Dermis microvascular lymphatic vessel endothelial cell (primary cell): ENCODE results near the gene TAAR2. TPM values are rescaled to one million over a fixed set of nuclear protein-coding genes. Genes with fewer than 3 reads are reported as not detected.
"Not testable (repeated sequence)": the region's sequence is repeated elsewhere in the genome, so short reads cannot be mapped to it uniquely, and the experiment has no call there.

Source experiments
- DNase-seq, 2 donors: peaks; one replicate each; pipeline versions ENCODE4 v3.0.0 to v3.0.0-alpha.2; 2010; ENCODE audit warnings: low read depth in 2 of 2
- total RNA-seq: library from RNA; depleted of rRNA; stranded (reverse); fragments of >200 nt; gene quantifications from 2 replicates; pipeline ENCODE4 v1.2.1, GENCODE V29; 2014

TAAR2 gene
- total RNA-seq, 1 donor from 2014 or later = not detected

DNA sequence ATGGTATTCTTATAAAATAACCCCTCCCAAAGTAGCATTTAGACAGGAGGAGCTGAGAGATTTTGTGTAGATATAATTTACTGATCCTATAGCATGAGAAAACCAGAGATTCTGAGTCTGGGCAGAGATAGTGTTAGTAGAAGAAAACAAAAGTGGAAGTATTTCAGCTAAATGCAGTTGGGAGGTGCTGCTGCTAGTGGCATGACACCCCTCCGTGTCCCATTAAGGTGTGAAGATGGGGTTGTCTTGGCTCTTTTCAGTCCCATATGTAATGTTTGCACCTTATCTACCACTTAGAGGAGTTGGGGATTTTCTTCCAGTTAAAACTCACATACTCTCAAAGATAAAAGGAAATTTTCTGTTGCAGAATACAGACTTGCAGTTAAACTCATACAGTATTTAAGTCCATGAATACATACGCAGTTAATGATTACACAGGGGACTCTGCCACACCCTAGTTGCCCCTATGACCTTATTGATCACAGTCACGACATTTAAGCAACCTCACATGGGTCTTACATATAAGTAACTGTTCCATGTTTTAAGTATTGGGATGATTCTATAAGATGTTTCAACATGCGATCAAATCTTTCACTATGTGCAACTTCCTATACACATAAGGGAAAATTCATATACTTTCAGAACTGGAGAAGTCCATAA is 11.5 kb downstream of the TAAR2 start:
- DNase-seq = no peak

DNA sequence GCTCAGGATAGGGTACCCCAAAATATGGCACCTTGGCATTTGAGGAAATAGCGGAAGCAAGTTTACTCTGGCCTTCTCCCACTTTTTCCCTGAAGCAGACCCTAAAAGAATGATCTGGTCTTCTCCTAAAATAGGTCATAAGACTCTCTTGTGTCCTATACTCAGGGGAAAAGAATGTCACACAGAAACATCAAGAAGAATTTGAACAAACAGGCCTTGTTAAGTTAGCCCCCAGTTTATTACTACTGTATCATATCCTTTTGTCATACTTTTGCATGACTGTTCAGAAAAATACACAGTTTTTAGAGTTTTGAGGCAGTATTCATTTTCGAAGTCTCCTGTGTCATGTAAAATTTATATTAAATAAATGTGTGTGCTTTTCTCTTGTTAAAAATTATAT is 12.5 kb downstream of the TAAR2 start:
- DNase-seq = no peak

DNA sequence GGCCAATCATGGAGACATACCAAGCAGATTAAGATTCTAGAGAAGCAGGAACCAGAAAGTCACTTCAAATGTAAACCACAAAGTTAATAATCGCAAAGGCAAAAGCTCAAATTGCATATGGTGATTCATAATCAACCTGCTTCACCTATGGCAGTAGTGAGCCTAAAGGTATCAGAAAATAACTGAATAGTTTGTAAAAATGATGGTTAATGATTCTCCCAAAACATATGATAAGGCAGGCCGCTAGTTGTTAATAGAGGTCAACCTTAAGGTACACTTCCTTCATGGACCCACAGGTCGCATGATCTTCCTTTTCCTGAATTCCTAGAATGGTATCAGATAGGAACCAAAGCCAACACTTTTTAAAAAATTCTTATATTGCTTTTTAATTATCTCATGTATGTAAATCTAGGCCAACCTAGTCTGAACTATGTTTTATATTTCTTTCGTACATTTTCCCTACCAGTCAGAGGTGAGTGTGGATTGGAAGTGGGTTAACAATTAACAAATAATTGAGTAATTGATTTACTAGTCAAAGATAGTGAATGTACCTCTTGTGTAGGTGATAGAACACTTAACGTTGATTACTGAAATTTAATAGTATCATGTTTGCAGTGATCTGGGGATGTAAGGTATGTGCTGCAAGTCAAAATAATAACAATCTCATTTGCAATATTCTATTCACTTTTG is 16.4 kb downstream of the TAAR2 start:
- no peak for DNase-seq

DNA sequence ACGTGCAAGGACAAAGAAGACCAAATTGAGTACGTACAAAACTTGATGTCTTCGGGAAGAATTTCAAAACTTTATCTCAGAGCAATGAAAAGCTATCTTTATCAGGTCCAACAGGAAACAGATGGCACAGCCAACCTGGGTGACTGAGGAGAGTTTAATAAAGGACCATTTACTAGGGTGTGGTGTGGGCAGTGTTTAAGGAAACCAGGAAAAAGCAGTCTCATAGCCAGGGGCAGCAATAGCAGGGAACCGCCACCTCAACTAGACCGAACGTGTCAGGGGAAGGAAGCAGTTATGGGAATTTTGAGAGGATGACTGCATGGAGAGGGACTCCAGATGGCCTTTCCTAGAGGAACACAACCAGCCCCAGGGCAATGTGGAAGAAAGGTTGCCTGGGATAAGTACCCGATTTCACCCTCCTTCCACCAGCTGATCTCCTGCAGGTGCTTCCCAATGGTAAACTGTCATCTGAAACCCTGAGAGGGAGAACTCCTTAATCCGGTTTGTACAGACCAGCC is 19.4 kb downstream of the TAAR2 start:
- no peak for DNase-seq

DNA sequence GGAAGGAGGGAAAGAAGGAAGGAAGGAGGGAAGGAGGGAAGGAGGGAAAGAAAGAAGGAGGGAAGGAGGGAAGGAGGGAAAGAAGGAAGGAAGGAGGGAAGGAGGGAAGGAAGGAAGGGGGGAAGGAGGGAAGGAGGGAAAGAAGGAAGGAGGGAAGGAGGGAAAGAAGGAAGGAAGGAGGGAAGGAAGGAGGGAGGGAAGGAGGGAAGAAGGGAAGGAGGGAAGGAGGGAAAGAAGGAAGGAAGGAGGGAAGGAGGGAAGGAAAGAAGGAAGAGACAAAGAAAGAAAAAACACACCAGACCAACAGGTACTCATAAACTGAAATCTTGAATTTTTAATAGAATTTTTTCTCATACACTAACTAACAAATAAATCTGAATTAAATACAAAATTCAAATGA is 23.2 kb downstream of the TAAR2 start:
- not testable (repeated sequence) for DNase-seq

DNA sequence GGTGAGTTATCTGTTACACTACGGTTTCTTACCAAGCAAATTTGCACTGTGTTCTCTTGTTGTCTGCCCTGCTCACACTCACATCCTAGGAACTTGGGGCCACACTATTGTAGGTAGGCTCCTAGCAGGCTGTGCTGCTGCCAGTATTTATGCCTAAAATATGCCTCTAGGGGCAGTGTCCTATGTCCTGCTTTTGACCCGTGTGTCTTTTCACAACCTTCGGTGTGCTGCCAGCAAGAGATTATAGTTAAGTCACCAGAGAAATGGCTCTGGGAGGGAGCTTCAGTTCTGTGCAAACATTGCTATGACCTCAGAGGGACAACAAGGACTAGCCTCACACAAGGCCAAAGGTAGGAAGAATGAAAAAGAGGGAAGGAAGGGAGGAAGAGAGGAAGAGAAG is 25.6 kb downstream of the TAAR2 start:
- DNase-seq = no peak

DNA sequence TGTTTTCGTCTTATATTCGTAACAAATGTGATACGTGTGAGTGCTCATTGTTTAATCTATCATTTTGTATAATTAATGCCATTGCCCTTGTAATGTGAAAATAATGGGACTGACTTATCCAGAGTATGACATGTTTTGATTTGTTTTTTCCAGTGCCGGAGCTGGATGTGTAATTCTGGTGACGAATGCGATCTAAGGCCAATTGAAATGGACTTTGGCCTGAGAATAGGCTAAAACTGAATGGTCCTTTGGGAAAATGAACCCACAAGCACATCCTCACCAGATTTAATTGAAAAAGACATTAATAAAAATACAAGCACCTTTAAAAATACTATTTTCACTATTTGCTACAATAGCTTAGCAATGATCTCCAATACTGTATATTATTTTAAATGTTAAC is 27.9 kb downstream of the TAAR2 start:
- DNase-seq = no peak

DNA sequence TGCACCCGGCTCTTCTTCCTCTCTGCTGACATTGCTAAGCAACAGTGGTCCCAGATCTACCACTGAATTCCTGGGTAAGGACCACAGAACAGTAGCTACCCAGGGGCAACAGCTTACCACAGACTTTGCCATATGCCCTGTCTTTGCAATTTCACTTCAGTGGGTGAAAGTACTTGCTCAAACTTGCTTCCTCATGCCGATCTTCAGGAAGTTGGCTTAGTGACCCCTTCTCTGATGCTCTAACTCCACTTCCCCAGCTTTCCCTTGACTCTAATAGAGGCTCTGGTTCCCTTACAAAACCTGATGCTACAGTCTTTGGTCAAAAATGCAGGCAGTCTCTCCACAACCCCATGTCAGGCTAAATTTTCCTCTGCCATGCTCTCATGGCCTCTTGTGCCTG is 31.2 kb downstream of the TAAR2 start:
- no peak for DNase-seq

DNA sequence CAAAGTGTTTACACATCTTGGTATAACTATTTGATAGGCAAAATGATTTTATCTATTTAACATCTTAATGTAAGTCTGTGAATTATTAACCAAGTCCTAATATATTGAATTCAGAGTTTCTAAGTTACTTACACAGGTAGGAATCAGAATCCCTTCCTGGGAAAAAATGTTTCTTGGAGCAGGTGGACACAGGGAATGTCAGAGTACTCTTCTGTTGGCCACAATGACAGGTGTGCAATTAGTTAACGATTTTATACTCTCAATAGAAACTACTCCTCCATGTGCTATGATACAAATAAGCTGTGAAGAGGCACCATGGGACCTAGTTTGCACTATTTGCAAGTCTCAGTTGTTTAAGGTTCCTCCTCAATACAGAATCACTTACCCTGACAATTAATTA is 33.7 kb downstream of the TAAR2 start:
- DNase-seq = no peak

DNA sequence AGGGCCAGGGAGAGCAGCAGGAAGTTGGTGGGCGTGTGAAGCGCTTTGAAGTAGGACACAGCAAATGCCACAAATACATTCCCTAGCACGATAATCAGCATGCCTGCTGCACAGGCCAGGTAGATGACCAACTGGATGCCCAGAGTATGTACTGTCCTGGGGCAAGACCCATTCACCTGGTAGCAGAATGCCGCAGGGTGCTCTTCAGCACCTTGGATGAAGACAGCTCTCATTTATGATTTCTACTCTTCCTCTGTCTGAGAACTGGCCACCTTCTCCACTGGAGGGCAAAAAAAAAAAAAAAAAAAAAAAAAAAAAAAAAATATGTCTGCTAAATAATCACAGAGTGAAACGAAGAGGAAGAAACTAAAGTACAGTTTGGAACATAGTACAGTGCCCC is 34.6 kb downstream of the TAAR2 start, which contains the start of gene TAAR5:
TSS of gene TAAR5 (minus strand) at position 288 of the 400 bp plus-strand sequence. CDS start at position 233, 55 bp downstream.
- no peak for DNase-seq

DNA sequence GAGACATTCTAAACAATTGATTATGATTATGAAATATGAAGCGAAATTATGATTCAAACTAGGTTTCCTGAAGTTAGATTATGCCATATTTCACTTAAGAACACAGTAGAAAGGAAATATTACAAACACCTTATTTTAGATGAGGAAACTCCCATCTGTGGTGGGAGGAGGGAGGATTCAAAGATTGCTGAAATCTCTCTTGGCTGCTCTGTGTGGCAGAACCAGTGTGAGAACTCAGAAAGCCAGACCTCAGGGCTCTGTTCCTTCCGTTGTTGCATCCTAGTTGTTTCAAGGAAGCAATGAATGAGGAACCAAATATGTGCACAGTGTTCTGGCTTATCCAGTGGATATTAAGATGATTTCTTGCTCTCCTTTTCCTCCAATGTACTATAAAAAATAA is 36.7 kb downstream of the TAAR2 start:
- DNase-seq = no peak

DNA sequence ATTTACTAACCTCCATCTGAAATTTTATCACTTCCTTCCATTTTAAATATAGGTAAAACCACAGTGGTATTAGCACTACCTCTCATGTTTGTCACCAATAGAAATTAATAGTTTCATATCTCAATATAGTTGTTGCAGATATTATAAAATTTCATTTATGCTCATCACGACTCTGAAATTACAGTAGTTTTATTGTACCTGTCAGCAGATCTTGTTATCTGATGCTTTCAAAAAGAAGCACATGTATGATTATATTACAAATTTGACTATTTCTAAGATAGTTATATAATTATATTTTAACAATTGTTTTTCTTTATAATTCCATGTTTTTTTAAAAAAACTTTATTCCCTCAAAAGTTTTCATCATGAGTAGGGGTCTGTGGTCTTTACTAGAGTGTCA is 39.4 kb downstream of the TAAR2 start:
- no peak for DNase-seq

DNA sequence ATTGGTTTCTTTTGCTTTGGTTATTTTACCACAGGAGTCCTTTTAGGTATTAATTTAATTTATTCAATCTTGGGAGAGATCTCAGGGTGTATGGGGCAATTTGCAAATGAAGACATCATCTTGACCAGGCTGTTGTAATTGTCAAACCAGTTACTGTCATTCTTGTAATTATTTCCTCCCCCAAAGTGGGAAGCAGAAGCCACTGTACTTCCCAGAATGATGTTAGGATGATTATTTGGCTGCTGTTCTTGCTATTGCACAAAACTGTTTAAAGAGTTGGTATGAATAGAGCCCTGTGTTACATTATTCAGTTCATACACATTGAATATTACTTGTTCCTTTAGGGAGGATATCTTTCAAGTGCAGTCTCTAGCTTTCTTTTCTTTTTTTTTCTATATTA is 52.3 kb downstream of the TAAR2 start:
- no peak for DNase-seq

DNA sequence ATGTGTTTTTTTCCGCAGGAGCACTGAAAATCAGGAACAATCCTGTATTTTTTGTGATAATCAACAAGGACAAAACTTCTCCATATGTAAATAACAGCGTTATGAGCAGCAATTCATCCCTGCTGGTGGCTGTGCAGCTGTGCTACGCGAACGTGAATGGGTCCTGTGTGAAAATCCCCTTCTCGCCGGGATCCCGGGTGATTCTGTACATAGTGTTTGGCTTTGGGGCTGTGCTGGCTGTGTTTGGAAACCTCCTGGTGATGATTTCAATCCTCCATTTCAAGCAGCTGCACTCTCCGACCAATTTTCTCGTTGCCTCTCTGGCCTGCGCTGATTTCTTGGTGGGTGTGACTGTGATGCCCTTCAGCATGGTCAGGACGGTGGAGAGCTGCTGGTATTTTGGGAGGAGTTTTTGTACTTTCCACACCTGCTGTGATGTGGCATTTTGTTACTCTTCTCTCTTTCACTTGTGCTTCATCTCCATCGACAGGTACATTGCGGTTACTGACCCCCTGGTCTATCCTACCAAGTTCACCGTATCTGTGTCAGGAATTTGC is 53.8 kb downstream of the TAAR2 start, which contains the start of gene TAAR6:
TSS of gene TAAR6 (plus strand) at position 102 of the 557 bp plus-strand sequence. CDS start at position 102, 0 bp downstream.
- no peak for DNase-seq

DNA sequence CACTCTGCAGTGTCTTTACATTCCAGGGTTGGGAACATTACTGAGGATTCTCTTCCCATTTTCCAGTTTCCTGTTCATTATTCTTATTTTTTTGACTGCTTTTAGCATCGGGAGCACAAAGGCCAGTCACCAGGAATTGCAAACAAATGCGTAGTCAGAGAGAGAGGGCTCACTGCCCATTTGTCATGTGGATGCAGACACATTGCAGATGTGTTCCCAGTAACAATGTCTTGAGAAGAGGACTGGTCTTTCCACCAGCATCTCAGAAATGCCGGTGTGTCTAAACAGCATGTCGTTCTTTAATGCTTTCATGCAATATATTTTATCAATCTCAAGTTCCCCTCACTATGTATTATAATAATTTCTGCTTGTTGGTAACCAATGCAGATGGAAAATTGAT is 54.9 kb downstream of the TAAR2 start:
- no peak for DNase-seq

DNA sequence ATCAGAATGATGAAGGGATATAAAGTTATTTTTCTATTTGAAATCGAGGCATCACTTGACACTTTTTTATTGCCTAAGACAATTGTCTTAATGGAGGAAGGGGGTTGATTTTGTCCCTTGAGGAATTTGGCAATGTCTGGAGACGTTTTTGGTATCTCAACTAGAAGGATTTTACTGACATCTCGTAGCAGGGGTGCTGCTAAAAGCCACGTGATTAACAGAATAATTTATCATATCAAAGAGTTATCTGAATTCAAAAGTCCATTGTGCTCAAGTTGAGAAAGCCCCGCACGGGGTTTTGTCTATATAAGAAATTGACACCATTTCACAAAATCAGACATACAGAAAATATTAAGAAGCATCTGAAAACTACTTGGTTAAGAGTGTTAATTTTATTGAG is 55.5 kb downstream of the TAAR2 start:
- no peak for DNase-seq

DNA sequence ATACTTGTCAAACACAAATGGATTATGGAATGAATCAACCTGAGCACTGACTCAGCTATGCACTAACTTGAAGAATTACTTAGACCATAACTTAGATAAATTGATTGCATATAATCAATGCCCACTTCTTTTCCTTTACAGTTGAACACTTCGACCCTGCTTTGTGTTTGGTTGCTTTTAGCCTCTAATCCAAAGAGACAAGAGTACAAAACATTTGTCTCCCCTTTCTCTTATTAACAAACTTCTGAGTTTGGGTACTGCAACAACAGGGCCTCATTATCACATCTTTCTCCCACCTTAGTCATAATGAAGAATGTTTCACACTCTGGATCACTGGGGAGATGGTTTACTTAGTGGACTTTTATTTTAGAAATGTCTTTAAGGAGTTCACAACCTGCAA is 56.5 kb downstream of the TAAR2 start:
- DNase-seq = no peak

Other genes with a start within 250 kb of the TAAR2 start
- gene MOXD1, start 222.8 kb downstream of the TAAR2 start, total RNA-seq = under 0.01 TPM in 2 replicates
- gene STX7, start 111.2 kb downstream of the TAAR2 start, total RNA-seq = 23.9 and 44.6 TPM in 2 replicates
- not detected in 2 replicates for gene TAAR9, start 86.0 kb downstream of the TAAR2 start, total RNA-seq
- gene TAAR8, start 71.6 kb downstream of the TAAR2 start, total RNA-seq = not detected in 2 replicates
- not detected in 2 replicates for gene TAAR6, start 54.0 kb downstream of the TAAR2 start, total RNA-seq
- not detected in 2 replicates for gene TAAR5, start 34.5 kb downstream of the TAAR2 start, total RNA-seq
- gene TAAR1, start 34.9 kb upstream of the TAAR2 start, total RNA-seq = not detected in 2 replicates
- gene VNN1, start 89.8 kb upstream of the TAAR2 start, total RNA-seq = under 0.01 TPM in 1 of 2 replicates, not detected in the other
- not detected in 2 replicates for gene VNN2, start 133.6 kb upstream of the TAAR2 start, total RNA-seq
- gene SLC18B1, start 174.4 kb upstream of the TAAR2 start, total RNA-seq = 8.3 and 12.4 TPM in 2 replicates
- gene RPS12, start 190.3 kb upstream of the TAAR2 start, total RNA-seq = 1,444 and 1,816 TPM in 2 replicates